Vagina (tissue), 2 donors: ENCODE measurements around the gene B4GALT6. TPM values are rescaled to one million over a fixed set of nuclear protein-coding genes. Genes with fewer than 3 reads are reported as not detected.

Experiments
- DNase-seq, 2 donors: peaks; one replicate each; pipeline ENCODE4 v3.0.0-alpha.2; 2017; ENCODE audit errors: extremely low spot score in 2 of 2
- H3K27ac ChIP-seq: fragments of 200-600 bp; sonication (generic); one replicate; pipeline ENCODE4 v1.5.1; 2019
- H3K27me3 ChIP-seq: fragments of 200-600 bp; sonication (generic); one replicate; pipeline ENCODE4 v1.5.1; 2019
- H3K36me3 ChIP-seq, 2 donors: fragments of 200-600 bp; sonication (generic); one replicate each; pipeline ENCODE4 v1.5.1; 2017 to 2019
- H3K4me1 ChIP-seq: fragments of 200-600 bp; sonication (generic); one replicate; pipeline ENCODE4 v1.5.1; 2019
- H3K4me3 ChIP-seq, 2 donors: fragments of 200-600 bp; sonication (generic); 1 replicate in 1 of 2; 2 replicates in 1 of 2; pipeline ENCODE4 v1.5.1; 2016 to 2019
- H3K9me3 ChIP-seq: fragments of 200-600 bp; sonication (generic); one replicate; pipeline ENCODE4 v1.5.1; 2019
- POLR2A ChIP-seq, 2 donors: fragments of 450-650 bp; IDR thresholded peaks; one replicate each; pipeline ENCODE4 v1.6.1; 2017; ENCODE audit warnings: antibody characterized with exemption in 2 of 2, mild to moderate bottlenecking in 2 of 2, moderate library complexity in 2 of 2
- POLR2AphosphoS5 ChIP-seq, 2 donors: sonication (generic); formaldehyde crosslinking; IDR thresholded peaks; one replicate each; pipeline ENCODE4 v1.9.0; 2017; ENCODE audit warnings: antibody characterized with exemption in 2 of 2, mild to moderate bottlenecking in 2 of 2, low read depth in 1 of 2; ENCODE audit not compliant: insufficient read depth in 1 of 2
- intact Hi-C: fragments of 100-400 bp; cut with DNase I; formaldehyde crosslinking; loops from one replicate; pipeline ENCODE4 v1.15.1; 2023
- total RNA-seq: library from RNA; depleted of rRNA; stranded (reverse); fragments of >200 nt; gene quantifications from one replicate; pipeline ENCODE4 v1.2.3, GENCODE V29; 2016
- TF ChIP-seq, protein P1 (sequence below), 3 experiments: fragments of 450-650 bp in 2 of 3; fragments of 200-600 bp in 1 of 3; sonication (generic) in 1 of 3; IDR thresholded peaks; one replicate each; pipeline ENCODE4 v1.5.1; 2017 to 2019; ENCODE audit warnings: antibody characterized with exemption in 3 of 3, mild to moderate bottlenecking in 2 of 3, moderate library complexity in 2 of 3

The B4GALT6 gene
- total RNA-seq, 1 donor from 2014 or later: 2.5 TPM

DNA sequence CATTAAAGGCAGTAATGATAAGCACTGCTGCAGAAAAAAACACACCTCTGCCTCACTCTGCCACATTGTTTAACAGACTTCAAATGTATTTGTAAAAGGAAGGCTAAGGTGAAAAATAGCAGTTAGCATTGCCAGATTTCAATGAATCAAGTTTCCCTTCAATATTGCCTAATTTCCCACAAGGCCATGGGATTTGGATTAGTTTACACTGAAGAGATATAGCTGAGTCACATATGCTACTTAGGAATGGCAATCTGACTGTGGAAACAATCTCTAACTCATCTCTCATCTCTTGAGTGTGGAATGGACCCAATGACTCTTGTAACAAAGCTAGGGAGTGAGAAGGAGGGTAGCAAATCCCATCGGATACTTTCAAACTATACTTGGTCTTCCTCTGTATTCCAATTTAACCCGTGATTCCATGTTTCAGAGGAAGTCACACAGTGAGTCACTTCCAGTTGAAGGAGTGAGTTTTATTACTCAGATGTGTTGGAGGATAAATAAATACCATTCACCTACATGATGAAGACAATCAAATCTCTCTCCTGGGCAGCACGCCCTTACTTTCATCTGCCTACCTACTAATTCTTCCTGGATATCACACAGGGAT is 5.1 kb downstream of the B4GALT6 start:
- H3K4me3 ChIP-seq: no peak overlapping the region
- no peaks in the 10 kb centered on the region for H3K27me3 ChIP-seq
- no peaks in the 10 kb centered on the region for H3K9me3 ChIP-seq
- H3K4me1 ChIP-seq: peaks cover 9% of the 10 kb centered on the region
- H3K36me3 ChIP-seq: no peaks in the 10 kb centered on the region
- TF ChIP-seq POLR2AphosphoS5 (IDR thresholded peaks at IDR 0.05; ENCODE audit: insufficient read depth in 1 of 2, low read depth in 1 of 2) (peak in 1 of 2 donors; percentile 63), POLR2A (IDR thresholded peaks at IDR 0.05) (no peak)
- intact Hi-C loops: no loop called here
- no peak for DNase-seq
- no peak overlapping the region for H3K27ac ChIP-seq

DNA sequence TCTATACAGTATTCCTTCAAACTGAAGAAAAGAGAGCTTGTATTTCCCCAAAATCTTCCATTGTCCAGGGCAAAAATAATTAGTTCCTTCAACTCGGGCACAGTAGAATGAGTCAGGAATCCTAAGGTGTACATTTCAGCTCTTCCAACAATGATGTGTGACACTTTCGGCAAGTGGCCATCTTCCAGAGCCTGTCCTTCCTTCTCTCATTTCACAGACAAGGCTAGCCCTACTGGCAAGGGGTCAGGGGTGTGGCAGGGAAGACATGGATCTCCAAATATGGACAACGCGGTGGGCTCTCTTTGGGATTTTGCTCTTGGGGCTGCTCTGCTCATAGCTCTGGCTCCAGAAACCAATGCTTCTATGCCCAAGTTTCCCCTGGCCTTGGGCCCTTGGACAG is 6.0 kb downstream of the B4GALT6 start:
- no peaks in the 10 kb centered on the region for H3K9me3 ChIP-seq
- no peak for DNase-seq
- TF ChIP-seq, protein P1, sequence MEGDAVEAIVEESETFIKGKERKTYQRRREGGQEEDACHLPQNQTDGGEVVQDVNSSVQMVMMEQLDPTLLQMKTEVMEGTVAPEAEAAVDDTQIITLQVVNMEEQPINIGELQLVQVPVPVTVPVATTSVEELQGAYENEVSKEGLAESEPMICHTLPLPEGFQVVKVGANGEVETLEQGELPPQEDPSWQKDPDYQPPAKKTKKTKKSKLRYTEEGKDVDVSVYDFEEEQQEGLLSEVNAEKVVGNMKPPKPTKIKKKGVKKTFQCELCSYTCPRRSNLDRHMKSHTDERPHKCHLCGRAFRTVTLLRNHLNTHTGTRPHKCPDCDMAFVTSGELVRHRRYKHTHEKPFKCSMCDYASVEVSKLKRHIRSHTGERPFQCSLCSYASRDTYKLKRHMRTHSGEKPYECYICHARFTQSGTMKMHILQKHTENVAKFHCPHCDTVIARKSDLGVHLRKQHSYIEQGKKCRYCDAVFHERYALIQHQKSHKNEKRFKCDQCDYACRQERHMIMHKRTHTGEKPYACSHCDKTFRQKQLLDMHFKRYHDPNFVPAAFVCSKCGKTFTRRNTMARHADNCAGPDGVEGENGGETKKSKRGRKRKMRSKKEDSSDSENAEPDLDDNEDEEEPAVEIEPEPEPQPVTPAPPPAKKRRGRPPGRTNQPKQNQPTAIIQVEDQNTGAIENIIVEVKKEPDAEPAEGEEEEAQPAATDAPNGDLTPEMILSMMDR (IDR thresholded peaks at IDR 0.05): no peak
- TF ChIP-seq POLR2AphosphoS5 (IDR thresholded peaks at IDR 0.05; ENCODE audit: insufficient read depth in 1 of 2, low read depth in 1 of 2) (no peak), POLR2A (IDR thresholded peaks at IDR 0.05) (no peak)
- H3K4me3 ChIP-seq: no peak overlapping the region
- intact Hi-C loops: no loop called here
- no peaks in the 10 kb centered on the region for H3K36me3 ChIP-seq
- no peaks in the 10 kb centered on the region for H3K27me3 ChIP-seq
- peaks cover under 1% of the 10 kb centered on the region for H3K4me1 ChIP-seq
- no peak overlapping the region for H3K27ac ChIP-seq

- Histone ChIP-seq H3K9me3 (no peaks in the 10 kb centered on the region), H3K4me3 (no peak overlapping the region), H3K4me1 (no peaks in the 10 kb centered on the region), H3K27ac (no peak overlapping the region), H3K27me3 (no peaks in the 10 kb centered on the region), H3K36me3 (no peaks in the 10 kb centered on the region)
- intact Hi-C loops: no loop called here
- TF ChIP-seq, protein P1 (IDR thresholded peaks at IDR 0.05): no peak
- TF ChIP-seq POLR2A (IDR thresholded peaks at IDR 0.05) (no peak), POLR2AphosphoS5 (IDR thresholded peaks at IDR 0.05; ENCODE audit: insufficient read depth in 1 of 2, low read depth in 1 of 2) (no peak)
- no peak for DNase-seq
Observed at GRCh38 chr18:31677592-31677991, 6.8 kb downstream of the B4GALT6 start.

DNA sequence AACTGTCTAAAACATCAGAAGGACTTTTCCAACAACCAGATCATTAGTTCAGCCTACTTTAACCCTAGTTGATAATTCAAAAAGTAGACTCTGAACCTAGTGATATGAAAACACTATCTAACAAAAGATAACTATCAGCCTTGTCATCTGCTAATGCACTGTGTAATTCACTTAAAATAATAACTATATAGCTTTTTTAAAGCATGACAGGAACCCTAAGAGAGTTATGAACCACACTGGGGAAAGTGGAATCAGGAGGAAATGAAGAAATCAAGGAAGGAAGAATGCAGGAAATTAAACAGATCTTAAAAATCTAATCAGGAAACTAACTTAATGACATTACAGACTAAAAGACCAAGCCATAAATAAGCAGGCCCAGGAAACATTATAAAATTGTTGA is 9.0 kb downstream of the B4GALT6 start:
- H3K27me3 ChIP-seq: no peaks in the 10 kb centered on the region
- no peaks in the 10 kb centered on the region for H3K36me3 ChIP-seq
- H3K27ac ChIP-seq: no peak overlapping the region
- no peak for DNase-seq
- peaks cover 9% of the 10 kb centered on the region for H3K4me1 ChIP-seq
- intact Hi-C loops: no loop called here
- no peak overlapping the region for H3K4me3 ChIP-seq
- no peak for TF ChIP-seq POLR2A (IDR thresholded peaks at IDR 0.05)
- no peak for TF ChIP-seq POLR2AphosphoS5 (IDR thresholded peaks at IDR 0.05; ENCODE audit: insufficient read depth in 1 of 2, low read depth in 1 of 2)
- TF ChIP-seq, protein P1 (IDR thresholded peaks at IDR 0.05): no peak
- no peaks in the 10 kb centered on the region for H3K9me3 ChIP-seq

GRCh38 chr18:31672628-31673135 is 11.7 kb downstream of the B4GALT6 start:
- H3K36me3 ChIP-seq: no peaks in the 10 kb centered on the region
- H3K9me3 ChIP-seq: no peaks in the 10 kb centered on the region
- DNase-seq: no peak
- no peak for TF ChIP-seq POLR2A (IDR thresholded peaks at IDR 0.05)
- no peak overlapping the region for H3K27ac ChIP-seq
- H3K27me3 ChIP-seq: no peaks in the 10 kb centered on the region
- intact Hi-C loops: no loop called here
- no peak overlapping the region for H3K4me3 ChIP-seq
- H3K4me1 ChIP-seq: peaks cover 9% of the 10 kb centered on the region

GRCh38 chr18:31671951-31672350 is 12.4 kb downstream of the B4GALT6 start:
- intact Hi-C loops: no loop called here
- H3K27me3 ChIP-seq: no peaks in the 10 kb centered on the region
- no peak overlapping the region for H3K4me3 ChIP-seq
- no peak for DNase-seq
- no peaks in the 10 kb centered on the region for H3K9me3 ChIP-seq
- no peaks in the 10 kb centered on the region for H3K36me3 ChIP-seq
- H3K27ac ChIP-seq: no peak overlapping the region
- TF ChIP-seq POLR2AphosphoS5 (IDR thresholded peaks at IDR 0.05; ENCODE audit: insufficient read depth in 1 of 2, low read depth in 1 of 2) (no peak), POLR2A (IDR thresholded peaks at IDR 0.05) (no peak)
- TF ChIP-seq, protein P1 (IDR thresholded peaks at IDR 0.05): no peak
- H3K4me1 ChIP-seq: peaks cover 9% of the 10 kb centered on the region
